Stimulated activated CD4-positive, alpha-beta T cell treated with anti-CD3 and anti-CD28 coated beads, TNF-alpha, amount 100 ng/mL, for 1 hour (primary cell): ENCODE measurements around the gene ZBED4.

Experiments
- DNase-seq, 3 donors: peaks; one replicate each; pipeline ENCODE4 v3.0.0-alpha.2; 2020; ENCODE audit warnings: low read depth in 3 of 3, low spot score in 1 of 3

Gene ZBED4

GRCh38 chr22:49872347-49872746 is 18.7 kb downstream of the ZBED4 start:
- no peak for DNase-seq

- no peak for DNase-seq
Observed at GRCh38 chr22:49873228-49873940, 19.7 kb downstream of the ZBED4 start.

- no peak for DNase-seq
Observed at GRCh38 chr22:49877642-49878041, 24.0 kb downstream of the ZBED4 start.

- DNase-seq, result no peak
Observed at GRCh38 chr22:49878206-49878605, 24.6 kb downstream of the ZBED4 start.

- no peak for DNase-seq
Observed at GRCh38 chr22:49879871-49880270, 26.2 kb downstream of the ZBED4 start.

GRCh38 chr22:49880281-49880680 is 26.6 kb downstream of the ZBED4 start:
- no peak for DNase-seq

GRCh38 chr22:49881856-49882255 is 28.2 kb downstream of the ZBED4 start:
- no peak for DNase-seq

GRCh38 chr22:49882519-49883293 is 29.1 kb downstream of the ZBED4 start:
- DNase-seq, result no peak

- no peak for DNase-seq
Observed at GRCh38 chr22:49883294-49883640, 29.6 kb downstream of the ZBED4 start.

- no peak for DNase-seq
Observed at GRCh38 chr22:49884075-49884474, 30.4 kb downstream of the ZBED4 start.

GRCh38 chr22:49884503-49885260 is 31.0 kb downstream of the ZBED4 start:
- DNase-seq, result no peak

- DNase-seq, result no peak
Observed at GRCh38 chr22:49885281-49885680, 31.6 kb downstream of the ZBED4 start.

- DNase-seq, result no peak
Observed at GRCh38 chr22:49885881-49886280, 32.2 kb downstream of the ZBED4 start.

- no peak for DNase-seq
Observed at GRCh38 chr22:49886346-49887063, 32.9 kb downstream of the ZBED4 start.

GRCh38 chr22:49887064-49887451 is 33.4 kb downstream of the ZBED4 start:
- no peak for DNase-seq

- DNase-seq, result no peak
Observed at GRCh38 chr22:49887702-49888101, 34.1 kb downstream of the ZBED4 start.

- DNase-seq, result no peak
Observed at GRCh38 chr22:49889071-49889470, 35.4 kb downstream of the ZBED4 start.

- DNase-seq, result no peak
Observed at GRCh38 chr22:49892226-49892899, 38.7 kb downstream of the ZBED4 start.

- no peak for DNase-seq
Observed at GRCh38 chr22:49893025-49893424, 39.4 kb downstream of the ZBED4 start.

- DNase-seq, result no peak
Observed at GRCh38 chr22:49894322-49895054, 40.8 kb downstream of the ZBED4 start.
